Keratinocyte (primary cell): ENCODE data around the gene MAGIX.

ENCODE experiments used
- EZH2 ChIP-seq: IDR thresholded peaks from one replicate; pipeline ENCODE4 v1.6.1; 2012; ENCODE audit warnings: inconsistent platforms, mild to moderate bottlenecking, low read length, moderate library complexity
- TF ChIP-seq, protein P1 (sequence below), 3 experiments: IDR thresholded peaks in 1 of 3; conservative IDR thresholded peaks in 1 of 3; optimal IDR thresholded peaks in 1 of 3; 2 replicates in 2 of 3; 3 replicates in 1 of 3; pipeline versions ENCODE3 to v1.5.1; 2011; ENCODE audit warnings: low read length in 3 of 3, mild to moderate bottlenecking in 3 of 3, moderate library complexity in 2 of 3, control low read depth in 1 of 3, inconsistent platforms in 1 of 3; ENCODE audit not compliant: insufficient read depth in 2 of 3; ENCODE audit errors: extremely low read depth in 1 of 3

DNA sequence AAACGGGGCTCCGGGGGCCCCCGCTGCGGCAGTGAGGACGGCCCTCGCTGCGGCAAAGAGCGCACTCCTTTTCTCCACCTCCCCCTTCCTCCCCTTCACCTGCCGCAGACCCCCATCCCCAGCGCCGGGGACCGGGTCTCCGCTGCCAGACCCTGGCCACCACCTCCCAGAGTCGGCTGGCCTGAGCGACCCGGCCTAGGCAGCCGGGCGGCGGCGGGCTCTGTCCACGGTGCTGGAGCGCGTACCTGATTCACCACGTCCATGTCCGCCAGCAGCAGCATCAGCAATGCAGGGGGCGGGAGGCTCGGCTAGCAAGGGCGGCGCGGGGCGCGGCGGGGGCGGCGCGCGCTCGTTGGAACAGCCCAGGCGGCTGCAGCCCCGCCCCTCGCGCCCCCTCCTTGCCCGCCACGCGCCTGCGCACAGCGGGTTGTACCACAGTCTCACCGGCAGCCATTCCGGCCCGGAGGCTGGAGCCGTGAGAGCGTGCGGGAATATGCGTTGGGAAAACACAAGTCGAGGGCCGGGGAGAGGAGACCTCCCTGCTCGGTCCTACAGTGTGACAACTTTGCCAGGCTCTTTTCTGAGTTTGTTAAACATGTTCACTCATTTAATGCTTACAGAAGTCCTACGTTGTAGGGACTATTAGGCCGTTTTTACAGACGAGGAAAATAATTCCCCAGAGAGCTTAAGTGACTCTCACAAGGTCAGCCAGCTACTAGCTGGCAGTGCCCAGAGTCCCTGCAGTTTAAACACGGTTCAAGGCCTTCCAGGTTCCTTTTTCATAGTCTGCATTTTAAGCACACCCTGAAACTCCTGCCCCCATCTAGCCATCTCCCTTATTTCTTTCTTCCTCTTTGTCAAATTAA is 37.6 kb downstream of the MAGIX start, which contains the start of gene SYP:
- TF ChIP-seq, protein P1, sequence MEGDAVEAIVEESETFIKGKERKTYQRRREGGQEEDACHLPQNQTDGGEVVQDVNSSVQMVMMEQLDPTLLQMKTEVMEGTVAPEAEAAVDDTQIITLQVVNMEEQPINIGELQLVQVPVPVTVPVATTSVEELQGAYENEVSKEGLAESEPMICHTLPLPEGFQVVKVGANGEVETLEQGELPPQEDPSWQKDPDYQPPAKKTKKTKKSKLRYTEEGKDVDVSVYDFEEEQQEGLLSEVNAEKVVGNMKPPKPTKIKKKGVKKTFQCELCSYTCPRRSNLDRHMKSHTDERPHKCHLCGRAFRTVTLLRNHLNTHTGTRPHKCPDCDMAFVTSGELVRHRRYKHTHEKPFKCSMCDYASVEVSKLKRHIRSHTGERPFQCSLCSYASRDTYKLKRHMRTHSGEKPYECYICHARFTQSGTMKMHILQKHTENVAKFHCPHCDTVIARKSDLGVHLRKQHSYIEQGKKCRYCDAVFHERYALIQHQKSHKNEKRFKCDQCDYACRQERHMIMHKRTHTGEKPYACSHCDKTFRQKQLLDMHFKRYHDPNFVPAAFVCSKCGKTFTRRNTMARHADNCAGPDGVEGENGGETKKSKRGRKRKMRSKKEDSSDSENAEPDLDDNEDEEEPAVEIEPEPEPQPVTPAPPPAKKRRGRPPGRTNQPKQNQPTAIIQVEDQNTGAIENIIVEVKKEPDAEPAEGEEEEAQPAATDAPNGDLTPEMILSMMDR (optimal IDR thresholded peaks at IDR 0.05 in 1 of 3, IDR thresholded peaks at IDR 0.05 in 1 of 3, conservative IDR thresholded peaks at IDR 0.05 in 1 of 3; ENCODE audit: extremely low read depth in 1 of 3, insufficient read depth in 2 of 3, low read length in 3 of 3): no peak
- TF ChIP-seq EZH2: no peak
